ENCODE results near the gene TSPAN3.

TSPAN3 gene

GRCh38 chr15:76996526-76997401 lies 74.1 kb downstream of the TSPAN3 start:
- H3K4me3 ChIP-seq (ENCODE audit: low read length) = no peak overlapping the region
- DNase-seq (ENCODE audit: low read depth, low spot score) = no peak

DNA sequence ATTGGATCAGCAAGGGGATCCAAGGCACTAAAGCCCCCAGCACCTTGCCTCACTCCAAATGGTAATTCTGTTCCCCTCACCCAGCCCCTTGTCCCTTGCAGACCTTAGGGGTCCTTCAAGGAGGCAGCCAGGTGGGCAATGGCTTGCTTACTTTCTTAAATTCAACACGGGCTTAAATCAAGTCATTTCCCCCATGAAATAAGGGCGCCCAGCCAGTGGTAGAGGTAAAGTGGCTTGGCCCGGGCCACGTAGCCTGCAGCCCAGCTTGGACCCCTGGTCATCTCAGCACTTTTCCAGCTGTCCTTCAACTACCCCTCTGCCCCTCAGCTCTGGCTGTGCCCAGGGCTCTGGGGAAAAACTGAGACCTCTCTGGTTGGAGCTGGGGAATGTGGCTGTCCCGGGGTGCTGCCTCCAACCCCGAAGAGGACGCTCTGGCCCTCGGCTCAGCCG lies 74.8 kb downstream of the TSPAN3 start:
- no peak for DNase-seq (ENCODE audit: low read depth, low spot score)
- no peak overlapping the region for H3K4me3 ChIP-seq (ENCODE audit: low read length)

GRCh38 chr15:76994971-76995945 lies 75.7 kb downstream of the TSPAN3 start, which contains the start of gene PSTPIP1:
Gene PSTPIP1 (plus strand): TSS chr15:76995126. CDS start chr15:76995574, 448 bp downstream.
- H3K4me3 ChIP-seq (ENCODE audit: low read length) = peak within 1 kb of the TSS; percentile 49
- peak; percentile 67 for DNase-seq (ENCODE audit: low read depth, low spot score)

GRCh38 chr15:76994496-76994895 lies 76.4 kb downstream of the TSPAN3 start:
- peak overlapping the region; percentile 49; the same call in 1 of the 2 replicates for H3K4me3 ChIP-seq (ENCODE audit: low read length)
- no peak for DNase-seq (ENCODE audit: low read depth, low spot score)

GRCh38 chr15:76994001-76994400 lies 76.9 kb downstream of the TSPAN3 start:
- no peak for DNase-seq (ENCODE audit: low read depth, low spot score)
- no peak overlapping the region for H3K4me3 ChIP-seq (ENCODE audit: low read length)

DNA sequence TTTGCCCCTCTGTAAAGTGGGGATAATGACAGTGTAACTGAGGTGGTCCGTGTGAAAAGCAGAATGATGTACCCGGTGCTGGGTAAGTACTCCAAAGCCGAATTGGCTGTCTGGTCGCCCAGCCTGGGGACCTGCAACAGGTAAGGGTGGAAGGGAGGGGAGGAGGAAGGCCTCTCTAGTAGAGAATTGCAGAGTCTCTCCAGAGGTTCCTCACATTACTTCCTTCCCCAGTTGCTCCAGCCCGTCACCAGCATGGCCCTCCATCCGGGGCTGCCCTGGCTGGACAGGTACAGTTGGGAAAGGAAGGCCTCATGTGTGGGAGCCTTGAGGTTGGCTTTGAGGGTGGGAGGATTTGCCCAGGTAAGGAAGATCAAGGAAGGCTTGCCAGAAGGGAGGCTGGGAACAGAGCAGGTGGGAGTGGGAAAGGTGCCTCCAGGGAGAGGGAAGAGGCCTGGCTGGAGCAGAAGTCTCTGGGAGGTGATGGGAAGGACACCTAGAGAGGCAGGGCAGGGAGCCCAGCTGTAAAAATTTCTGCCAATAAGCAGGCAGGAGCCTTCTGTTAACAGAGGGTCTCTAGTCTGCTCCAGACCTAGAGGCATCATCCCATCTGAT lies 77.7 kb downstream of the TSPAN3 start:
- no peak overlapping the region for H3K4me3 ChIP-seq (ENCODE audit: low read length)
- no peak for DNase-seq (ENCODE audit: low read depth, low spot score)

DNA sequence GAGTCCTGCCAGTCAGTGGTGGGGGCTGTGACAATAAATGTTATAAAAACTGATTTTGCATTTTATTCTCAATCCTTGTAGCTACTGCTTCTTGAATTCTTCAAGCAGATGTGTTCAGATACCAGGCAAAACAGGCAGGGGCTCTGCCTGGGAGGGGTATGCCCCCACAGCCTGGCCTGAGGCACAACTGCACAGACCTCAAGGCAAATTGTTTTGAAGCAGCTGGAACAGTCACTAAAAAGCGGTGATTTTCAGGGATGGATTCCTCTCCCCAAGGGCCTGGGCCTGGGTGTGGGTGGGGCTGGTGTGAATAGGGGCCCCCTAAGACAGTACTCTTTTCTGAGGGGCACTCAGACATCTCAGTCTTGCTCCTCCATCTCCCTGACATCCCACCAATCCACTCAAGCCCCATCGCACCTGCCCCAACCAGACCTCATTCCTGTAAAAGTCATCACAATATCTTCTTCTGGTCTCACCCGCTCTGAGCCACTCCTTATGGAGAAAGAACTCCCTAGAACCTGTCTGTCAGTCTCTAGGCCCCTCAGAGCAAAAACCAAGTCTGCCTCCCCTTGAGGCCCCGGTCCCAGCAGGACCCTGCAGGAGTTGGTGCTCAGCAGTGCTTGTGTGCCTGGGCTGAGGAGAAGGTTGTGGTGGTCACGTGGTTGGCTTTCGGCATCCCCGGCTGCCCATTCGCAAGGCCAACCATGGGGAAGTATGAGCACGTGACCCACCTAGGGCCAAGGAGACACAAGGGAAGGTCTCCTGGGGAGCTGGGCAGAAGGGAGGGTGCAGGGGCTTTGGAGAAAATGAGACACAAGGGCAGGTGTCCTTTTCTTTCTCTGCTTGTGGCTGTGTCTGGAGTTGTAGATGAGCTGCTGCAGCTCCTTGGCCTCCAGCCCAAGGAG lies 78.9 kb downstream of the TSPAN3 start:
- DNase-seq (ENCODE audit: low read depth, low spot score) = no peak
- no peak overlapping the region for H3K4me3 ChIP-seq (ENCODE audit: low read length)

Data from Jurkat, Clone E6-1 (cell line).